HG03457 (cell line): ENCODE data around the gene MYOD1.

Experiments used
- ATAC-seq: cut with Tn5 transposase; IDR thresholded peaks from one replicate; pipeline ENCODE4 v1.9.1; 2021; ENCODE audit warnings: moderate number of reproducible peaks; ENCODE audit not compliant: unreplicated experiment

The MYOD1 gene

GRCh38 chr11:17700991-17701390, 18.4 kb upstream of the MYOD1 start:
- no peak for ATAC-seq

- no peak for ATAC-seq
These were observed 16.5 kb upstream of the MYOD1 start for GRCh38 chr11:17702876-17703275.

- no peak for ATAC-seq
These were observed 15.4 kb upstream of the MYOD1 start for GRCh38 chr11:17703951-17704350.

- no peak for ATAC-seq
These were observed 11.5 kb upstream of the MYOD1 start for GRCh38 chr11:17707830-17708229.

- ATAC-seq, result no peak
These were observed 7.5 kb upstream of the MYOD1 start for GRCh38 chr11:17711836-17712235.

- ATAC-seq, result no peak
These were observed 5.5 kb upstream of the MYOD1 start for GRCh38 chr11:17713851-17714250.

GRCh38 chr11:17714356-17714854, 5.0 kb upstream of the MYOD1 start:
- no peak for ATAC-seq

GRCh38 chr11:17714870-17715269, 4.5 kb upstream of the MYOD1 start:
- ATAC-seq, result no peak

- ATAC-seq, result no peak
These were observed 2.6 kb upstream of the MYOD1 start for GRCh38 chr11:17716807-17717206.

GRCh38 chr11:17718015-17718414, 1.4 kb upstream of the MYOD1 start:
- ATAC-seq, result no peak

GRCh38 chr11:17718510-17718962, 835 bp upstream of the MYOD1 start:
- ATAC-seq, result no peak

- no peak for ATAC-seq
These were observed 796 bp downstream of the MYOD1 start for GRCh38 chr11:17719938-17720795.

- no peak for ATAC-seq
These were observed 1.4 kb downstream of the MYOD1 start for GRCh38 chr11:17720796-17721171.

- ATAC-seq, result no peak
These were observed 2.0 kb downstream of the MYOD1 start for GRCh38 chr11:17721242-17721999.

- ATAC-seq, result no peak
These were observed 2.8 kb downstream of the MYOD1 start for GRCh38 chr11:17722000-17722643.

GRCh38 chr11:17724020-17724908, 4.9 kb downstream of the MYOD1 start:
- ATAC-seq, result no peak

GRCh38 chr11:17725174-17725573, 5.8 kb downstream of the MYOD1 start:
- no peak for ATAC-seq

- no peak for ATAC-seq
These were observed 10.8 kb downstream of the MYOD1 start for GRCh38 chr11:17730137-17730536.

GRCh38 chr11:17730608-17731462, 11.5 kb downstream of the MYOD1 start:
- no peak for ATAC-seq

GRCh38 chr11:17733261-17733660, 13.9 kb downstream of the MYOD1 start:
- no peak for ATAC-seq
